ENCODE results near the gene ATP8B3. TPM values are rescaled to one million over a fixed set of nuclear protein-coding genes. Genes with fewer than 3 reads are reported as not detected.

Gene ATP8B3
- total and polyA plus RNA-seq, 2 of the 13 experiments (the other 11 are each of a cell fraction or from before 2014, with no cell fraction given): 2.6 to 5.9 TPM

GRCh38 chr19:1860042-1860775, 48.1 kb upstream of the ATP8B3 start (continued):
- peak in 1 of 2 experiments; percentile 76; a peak in 1 of 4 replicates for TF ChIP-seq EP300 (IDR thresholded peaks at IDR 0.05; ENCODE audit: low read depth in 2 of 2, low read length in 2 of 2)
- TF ChIP-seq EP300 (CRISPR knock-in tag; IDR thresholded peaks at IDR 0.05; ENCODE audit: borderline replicate concordance): no peak
- TF ChIP-seq, protein P1, sequence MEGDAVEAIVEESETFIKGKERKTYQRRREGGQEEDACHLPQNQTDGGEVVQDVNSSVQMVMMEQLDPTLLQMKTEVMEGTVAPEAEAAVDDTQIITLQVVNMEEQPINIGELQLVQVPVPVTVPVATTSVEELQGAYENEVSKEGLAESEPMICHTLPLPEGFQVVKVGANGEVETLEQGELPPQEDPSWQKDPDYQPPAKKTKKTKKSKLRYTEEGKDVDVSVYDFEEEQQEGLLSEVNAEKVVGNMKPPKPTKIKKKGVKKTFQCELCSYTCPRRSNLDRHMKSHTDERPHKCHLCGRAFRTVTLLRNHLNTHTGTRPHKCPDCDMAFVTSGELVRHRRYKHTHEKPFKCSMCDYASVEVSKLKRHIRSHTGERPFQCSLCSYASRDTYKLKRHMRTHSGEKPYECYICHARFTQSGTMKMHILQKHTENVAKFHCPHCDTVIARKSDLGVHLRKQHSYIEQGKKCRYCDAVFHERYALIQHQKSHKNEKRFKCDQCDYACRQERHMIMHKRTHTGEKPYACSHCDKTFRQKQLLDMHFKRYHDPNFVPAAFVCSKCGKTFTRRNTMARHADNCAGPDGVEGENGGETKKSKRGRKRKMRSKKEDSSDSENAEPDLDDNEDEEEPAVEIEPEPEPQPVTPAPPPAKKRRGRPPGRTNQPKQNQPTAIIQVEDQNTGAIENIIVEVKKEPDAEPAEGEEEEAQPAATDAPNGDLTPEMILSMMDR (CRISPR knock-in tag; IDR thresholded peaks at IDR 0.05): peak; percentile 40; the same call in 1 of the 2 replicates
- TF ChIP-seq ZNF124 (CRISPR knock-in tag; IDR thresholded peaks at IDR 0.05): no peak
- TF ChIP-seq PHF8 (CRISPR knock-in tag; IDR thresholded peaks at IDR 0.05): no peak
- TF ChIP-seq, protein P2, sequence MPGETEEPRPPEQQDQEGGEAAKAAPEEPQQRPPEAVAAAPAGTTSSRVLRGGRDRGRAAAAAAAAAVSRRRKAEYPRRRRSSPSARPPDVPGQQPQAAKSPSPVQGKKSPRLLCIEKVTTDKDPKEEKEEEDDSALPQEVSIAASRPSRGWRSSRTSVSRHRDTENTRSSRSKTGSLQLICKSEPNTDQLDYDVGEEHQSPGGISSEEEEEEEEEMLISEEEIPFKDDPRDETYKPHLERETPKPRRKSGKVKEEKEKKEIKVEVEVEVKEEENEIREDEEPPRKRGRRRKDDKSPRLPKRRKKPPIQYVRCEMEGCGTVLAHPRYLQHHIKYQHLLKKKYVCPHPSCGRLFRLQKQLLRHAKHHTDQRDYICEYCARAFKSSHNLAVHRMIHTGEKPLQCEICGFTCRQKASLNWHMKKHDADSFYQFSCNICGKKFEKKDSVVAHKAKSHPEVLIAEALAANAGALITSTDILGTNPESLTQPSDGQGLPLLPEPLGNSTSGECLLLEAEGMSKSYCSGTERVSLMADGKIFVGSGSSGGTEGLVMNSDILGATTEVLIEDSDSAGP (CRISPR knock-in tag; IDR thresholded peaks at IDR 0.05; ENCODE audit: borderline replicate concordance): peak; percentile 35; the same call in 1 of the 2 replicates
- TF ChIP-seq, protein P3, sequence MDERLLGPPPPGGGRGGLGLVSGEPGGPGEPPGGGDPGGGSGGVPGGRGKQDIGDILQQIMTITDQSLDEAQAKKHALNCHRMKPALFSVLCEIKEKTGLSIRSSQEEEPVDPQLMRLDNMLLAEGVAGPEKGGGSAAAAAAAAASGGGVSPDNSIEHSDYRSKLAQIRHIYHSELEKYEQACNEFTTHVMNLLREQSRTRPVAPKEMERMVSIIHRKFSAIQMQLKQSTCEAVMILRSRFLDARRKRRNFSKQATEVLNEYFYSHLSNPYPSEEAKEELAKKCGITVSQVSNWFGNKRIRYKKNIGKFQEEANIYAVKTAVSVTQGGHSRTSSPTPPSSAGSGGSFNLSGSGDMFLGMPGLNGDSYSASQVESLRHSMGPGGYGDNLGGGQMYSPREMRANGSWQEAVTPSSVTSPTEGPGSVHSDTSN (CRISPR knock-in tag; IDR thresholded peaks at IDR 0.05): no peak
- TF ChIP-seq SKI (IDR thresholded peaks at IDR 0.05; ENCODE audit: partially characterized antibody): peak; percentile 39
- TF ChIP-seq ZNF354B (CRISPR knock-in tag; IDR thresholded peaks at IDR 0.05): no peak
- no peak for TF ChIP-seq ZNF720 (CRISPR knock-in tag; IDR thresholded peaks at IDR 0.05)
- TF ChIP-seq SRSF1 (optimal IDR thresholded peaks at IDR 0.05; ENCODE audit: low read depth, low read length): peak; percentile 76
- no peak for TF ChIP-seq ZNF782 (CRISPR knock-in tag; IDR thresholded peaks at IDR 0.05; ENCODE audit: borderline replicate concordance)
- TF ChIP-seq ELK4 (CRISPR knock-in tag; IDR thresholded peaks at IDR 0.05; ENCODE audit: borderline replicate concordance): no peak
- TF ChIP-seq, protein P4, sequence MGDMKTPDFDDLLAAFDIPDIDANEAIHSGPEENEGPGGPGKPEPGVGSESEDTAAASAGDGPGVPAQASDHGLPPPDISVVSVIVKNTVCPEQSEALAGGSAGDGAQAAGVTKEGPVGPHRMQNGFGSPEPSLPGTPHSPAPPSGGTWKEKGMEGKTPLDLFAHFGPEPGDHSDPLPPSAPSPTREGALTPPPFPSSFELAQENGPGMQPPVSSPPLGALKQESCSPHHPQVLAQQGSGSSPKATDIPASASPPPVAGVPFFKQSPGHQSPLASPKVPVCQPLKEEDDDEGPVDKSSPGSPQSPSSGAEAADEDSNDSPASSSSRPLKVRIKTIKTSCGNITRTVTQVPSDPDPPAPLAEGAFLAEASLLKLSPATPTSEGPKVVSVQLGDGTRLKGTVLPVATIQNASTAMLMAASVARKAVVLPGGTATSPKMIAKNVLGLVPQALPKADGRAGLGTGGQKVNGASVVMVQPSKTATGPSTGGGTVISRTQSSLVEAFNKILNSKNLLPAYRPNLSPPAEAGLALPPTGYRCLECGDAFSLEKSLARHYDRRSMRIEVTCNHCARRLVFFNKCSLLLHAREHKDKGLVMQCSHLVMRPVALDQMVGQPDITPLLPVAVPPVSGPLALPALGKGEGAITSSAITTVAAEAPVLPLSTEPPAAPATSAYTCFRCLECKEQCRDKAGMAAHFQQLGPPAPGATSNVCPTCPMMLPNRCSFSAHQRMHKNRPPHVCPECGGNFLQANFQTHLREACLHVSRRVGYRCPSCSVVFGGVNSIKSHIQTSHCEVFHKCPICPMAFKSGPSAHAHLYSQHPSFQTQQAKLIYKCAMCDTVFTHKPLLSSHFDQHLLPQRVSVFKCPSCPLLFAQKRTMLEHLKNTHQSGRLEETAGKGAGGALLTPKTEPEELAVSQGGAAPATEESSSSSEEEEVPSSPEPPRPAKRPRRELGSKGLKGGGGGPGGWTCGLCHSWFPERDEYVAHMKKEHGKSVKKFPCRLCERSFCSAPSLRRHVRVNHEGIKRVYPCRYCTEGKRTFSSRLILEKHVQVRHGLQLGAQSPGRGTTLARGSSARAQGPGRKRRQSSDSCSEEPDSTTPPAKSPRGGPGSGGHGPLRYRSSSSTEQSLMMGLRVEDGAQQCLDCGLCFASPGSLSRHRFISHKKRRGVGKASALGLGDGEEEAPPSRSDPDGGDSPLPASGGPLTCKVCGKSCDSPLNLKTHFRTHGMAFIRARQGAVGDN (CRISPR knock-in tag; IDR thresholded peaks at IDR 0.05): peak; percentile 54
- TF ChIP-seq, protein P5, sequence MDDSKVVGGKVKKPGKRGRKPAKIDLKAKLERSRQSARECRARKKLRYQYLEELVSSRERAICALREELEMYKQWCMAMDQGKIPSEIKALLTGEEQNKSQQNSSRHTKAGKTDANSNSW (CRISPR knock-in tag; IDR thresholded peaks at IDR 0.05; ENCODE audit: borderline replicate concordance): no peak
- TF ChIP-seq RBFOX2 (IDR thresholded peaks at IDR 0.05; ENCODE audit: low read depth, low read length): peak; percentile 58; the same call in 1 of the 2 replicates
- no peak for TF ChIP-seq ATAD3A (CRISPR knock-in tag; IDR thresholded peaks at IDR 0.05)
- peak; percentile 90 for TF ChIP-seq HNF4A (CRISPR knock-in tag; IDR thresholded peaks at IDR 0.05)
